ENCODE results near the gene MERTK.
"Not testable (repeated sequence)": the region's sequence is repeated elsewhere in the genome, so short reads cannot be mapped to it uniquely, and the experiment has no call there.

DNA sequence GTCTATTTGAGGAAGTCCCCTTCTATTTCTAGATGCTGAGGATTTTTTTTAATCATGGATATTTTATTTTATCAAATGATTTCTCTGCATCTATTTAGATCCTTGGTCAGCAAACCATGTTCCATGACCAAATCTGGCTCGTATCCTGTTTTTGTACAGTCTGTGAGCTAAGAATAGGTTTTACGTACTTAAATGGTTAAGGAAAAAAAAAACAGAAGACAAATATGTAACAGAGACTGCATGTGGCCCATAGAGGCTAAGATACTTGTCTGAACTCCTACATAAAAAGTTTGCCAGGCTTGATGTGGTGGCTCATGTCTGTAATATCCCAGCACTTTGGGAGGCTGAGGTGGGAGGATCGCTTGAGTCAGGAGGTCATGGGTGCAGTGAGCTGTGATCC, 45.9 kb upstream of the MERTK start:
- TF ChIP-seq CTCF (conservative IDR thresholded peaks at IDR 0.05 in 1 of 2, IDR thresholded peaks at IDR 0.05 in 1 of 2; ENCODE audit: low read depth in 1 of 2, low read length in 2 of 2); EZH2 (IDR thresholded peaks at IDR 0.05; ENCODE audit: low read length, missing control alignments): not testable (repeated sequence)
